AG04449 (cell line): Measurements from ENCODE around the gene TREH.

Source experiments
- CTCF ChIA-PET: fragments of 350-600 bp; formaldehyde crosslinking; extraction: SDS; loops from one replicate; lab custom pipeline; 2021; ENCODE audit warnings: antibody characterized with exemption; lab: Yijun Ruan, JAX
- POLR2A ChIA-PET: fragments of 400-600, 350-600 bp; formaldehyde crosslinking; extraction: SDS; loops from one replicate; lab custom pipeline; 2020; ENCODE audit warnings: antibody characterized with exemption, inconsistent platforms; lab: Yijun Ruan, JAX
- DNase-seq: peaks from one replicate; pipeline ENCODE4 v3.0.0-alpha.2; 2010; ENCODE audit warnings: low read depth, low spot score
- H3K4me3 ChIP-seq: 2 replicates; pipeline ENCODE4 v1.5.1; 2011; ENCODE audit warnings: low read depth, mild to moderate bottlenecking, control low read depth, low read length
- TF ChIP-seq, protein P1 (sequence below): IDR thresholded peaks from one replicate; pipeline ENCODE4 v1.5.1; 2011; ENCODE audit warnings: mild to moderate bottlenecking, moderate library complexity, low read length, control low read depth, inconsistent platforms; ENCODE audit not compliant: insufficient read depth; ENCODE audit errors: missing control alignments

The TREH gene

DNA sequence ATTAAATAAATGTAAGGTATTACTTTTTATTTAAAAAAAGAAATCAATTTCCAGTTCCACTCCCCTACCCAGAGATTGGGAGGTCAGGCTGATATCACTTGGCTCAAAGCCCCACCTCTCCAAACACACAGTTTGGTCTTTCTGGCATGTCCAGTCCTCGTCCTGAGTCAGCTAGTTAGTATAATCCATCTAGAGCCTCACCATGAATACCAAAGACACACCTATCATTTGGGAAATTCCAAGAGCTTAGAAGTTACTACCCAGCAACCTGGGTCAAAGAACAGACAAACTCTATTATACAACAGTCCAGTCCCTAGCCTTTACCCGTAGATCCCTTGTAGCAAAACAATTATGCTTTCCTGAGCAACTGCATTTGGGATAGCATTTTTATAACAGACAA lies 9.4 kb downstream of the TREH start:
- TF ChIP-seq, protein P1, sequence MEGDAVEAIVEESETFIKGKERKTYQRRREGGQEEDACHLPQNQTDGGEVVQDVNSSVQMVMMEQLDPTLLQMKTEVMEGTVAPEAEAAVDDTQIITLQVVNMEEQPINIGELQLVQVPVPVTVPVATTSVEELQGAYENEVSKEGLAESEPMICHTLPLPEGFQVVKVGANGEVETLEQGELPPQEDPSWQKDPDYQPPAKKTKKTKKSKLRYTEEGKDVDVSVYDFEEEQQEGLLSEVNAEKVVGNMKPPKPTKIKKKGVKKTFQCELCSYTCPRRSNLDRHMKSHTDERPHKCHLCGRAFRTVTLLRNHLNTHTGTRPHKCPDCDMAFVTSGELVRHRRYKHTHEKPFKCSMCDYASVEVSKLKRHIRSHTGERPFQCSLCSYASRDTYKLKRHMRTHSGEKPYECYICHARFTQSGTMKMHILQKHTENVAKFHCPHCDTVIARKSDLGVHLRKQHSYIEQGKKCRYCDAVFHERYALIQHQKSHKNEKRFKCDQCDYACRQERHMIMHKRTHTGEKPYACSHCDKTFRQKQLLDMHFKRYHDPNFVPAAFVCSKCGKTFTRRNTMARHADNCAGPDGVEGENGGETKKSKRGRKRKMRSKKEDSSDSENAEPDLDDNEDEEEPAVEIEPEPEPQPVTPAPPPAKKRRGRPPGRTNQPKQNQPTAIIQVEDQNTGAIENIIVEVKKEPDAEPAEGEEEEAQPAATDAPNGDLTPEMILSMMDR: no peak
- no peak for DNase-seq
- ChIA-PET CTCF (interaction anchor here (1.0 to 4.1 kb wide), 7 partner anchors 10 to 286 kb away, joined by 3 to 22 read pairs (median 5); partner anchors contain the start of gene UPK2), POLR2A (no interaction called here)
- no peak overlapping the region for H3K4me3 ChIP-seq

DNA sequence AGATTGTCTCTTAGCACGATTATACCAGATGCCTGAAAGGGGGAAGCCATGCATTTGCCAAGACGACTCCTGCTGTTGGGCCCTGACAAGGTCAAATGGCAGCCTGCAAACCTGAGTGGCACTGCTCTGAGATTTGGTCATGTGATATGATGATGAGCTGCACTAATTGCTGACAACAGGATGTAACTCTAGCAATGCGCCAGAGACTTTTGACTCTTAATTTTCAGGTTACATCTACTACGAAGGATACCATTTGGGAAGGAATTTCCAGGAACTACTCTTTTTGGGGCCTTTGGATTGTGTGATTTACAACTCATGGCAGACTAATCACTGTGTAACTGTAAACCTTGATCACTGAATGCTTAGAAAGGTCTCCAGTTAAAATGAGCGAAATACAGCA lies 13.1 kb downstream of the TREH start:
- no peak for DNase-seq
- TF ChIP-seq, protein P1: no peak
- CTCF ChIA-PET: interaction anchor here (1.3 to 2.0 kb wide), 4 partner anchors 8 to 59 kb away, joined by 3 to 12 read pairs (median 5); partner anchors contain the start of gene PHLDB1
- no peak overlapping the region for H3K4me3 ChIP-seq
- POLR2A ChIA-PET: interaction anchor here (0.7 kb wide), 1 partner anchor 168 kb away, joined by 3 read pairs; no protein-coding TSS in a partner anchor

DNA sequence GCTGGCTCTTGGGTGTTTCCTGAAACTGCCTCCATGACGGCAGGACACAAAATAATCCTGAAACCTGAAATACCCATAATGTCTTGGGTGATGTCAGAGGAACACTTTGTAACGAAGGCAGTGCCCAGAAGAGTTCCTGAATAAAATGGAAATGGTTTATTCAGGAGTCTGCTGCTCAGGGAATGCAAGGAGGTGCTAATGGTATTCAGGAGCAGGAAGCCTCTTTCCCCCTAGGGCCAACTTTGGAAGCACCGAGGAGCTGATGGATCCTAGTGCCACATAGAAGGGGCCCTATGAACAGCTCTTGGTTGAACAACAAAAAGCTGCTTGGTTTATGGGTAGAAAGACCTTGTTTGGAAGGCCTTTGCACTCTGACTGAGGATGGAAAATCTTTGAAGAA lies 15.5 kb downstream of the TREH start:
- POLR2A ChIA-PET: no interaction called here
- no peak overlapping the region for H3K4me3 ChIP-seq
- CTCF ChIA-PET: interaction anchor here (1.1 to 8.6 kb wide), 4 partner anchors 9 to 292 kb away, joined by 3 to 75 read pairs (median 5); partner anchors contain the start of gene UPK2
- TF ChIP-seq, protein P1: no peak
- no peak for DNase-seq

DNA sequence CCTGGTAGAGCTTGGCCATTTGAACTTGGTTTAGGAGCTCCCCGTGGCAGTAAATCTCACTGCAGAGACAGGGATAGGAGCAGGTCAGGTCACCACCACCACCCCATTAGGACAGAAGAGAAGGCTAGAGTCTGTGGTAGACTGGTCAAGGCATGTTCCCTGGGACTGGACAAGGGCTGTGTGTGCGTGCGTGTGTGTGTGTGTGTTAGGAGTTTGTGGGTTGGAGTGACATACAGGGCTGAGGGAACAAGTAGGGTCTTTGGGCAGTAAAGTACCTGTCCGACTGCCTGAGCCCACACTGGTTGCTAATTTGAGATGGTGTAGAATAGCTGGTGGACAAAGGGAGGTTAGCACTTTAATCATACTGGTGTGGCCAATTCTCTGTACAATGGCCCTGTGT lies 16.1 kb downstream of the TREH start:
- no peak overlapping the region for H3K4me3 ChIP-seq
- POLR2A ChIA-PET: interaction anchor here (0.8 kb wide), 1 partner anchor 55 kb away, joined by 5 read pairs; no protein-coding TSS in a partner anchor
- TF ChIP-seq, protein P1: no peak
- DNase-seq: no peak
- CTCF ChIA-PET: interaction anchor here (1.1 to 8.6 kb wide), 5 partner anchors 9 to 292 kb away, joined by 3 to 75 read pairs (median 5); partner anchors contain the start of gene UPK2

DNA sequence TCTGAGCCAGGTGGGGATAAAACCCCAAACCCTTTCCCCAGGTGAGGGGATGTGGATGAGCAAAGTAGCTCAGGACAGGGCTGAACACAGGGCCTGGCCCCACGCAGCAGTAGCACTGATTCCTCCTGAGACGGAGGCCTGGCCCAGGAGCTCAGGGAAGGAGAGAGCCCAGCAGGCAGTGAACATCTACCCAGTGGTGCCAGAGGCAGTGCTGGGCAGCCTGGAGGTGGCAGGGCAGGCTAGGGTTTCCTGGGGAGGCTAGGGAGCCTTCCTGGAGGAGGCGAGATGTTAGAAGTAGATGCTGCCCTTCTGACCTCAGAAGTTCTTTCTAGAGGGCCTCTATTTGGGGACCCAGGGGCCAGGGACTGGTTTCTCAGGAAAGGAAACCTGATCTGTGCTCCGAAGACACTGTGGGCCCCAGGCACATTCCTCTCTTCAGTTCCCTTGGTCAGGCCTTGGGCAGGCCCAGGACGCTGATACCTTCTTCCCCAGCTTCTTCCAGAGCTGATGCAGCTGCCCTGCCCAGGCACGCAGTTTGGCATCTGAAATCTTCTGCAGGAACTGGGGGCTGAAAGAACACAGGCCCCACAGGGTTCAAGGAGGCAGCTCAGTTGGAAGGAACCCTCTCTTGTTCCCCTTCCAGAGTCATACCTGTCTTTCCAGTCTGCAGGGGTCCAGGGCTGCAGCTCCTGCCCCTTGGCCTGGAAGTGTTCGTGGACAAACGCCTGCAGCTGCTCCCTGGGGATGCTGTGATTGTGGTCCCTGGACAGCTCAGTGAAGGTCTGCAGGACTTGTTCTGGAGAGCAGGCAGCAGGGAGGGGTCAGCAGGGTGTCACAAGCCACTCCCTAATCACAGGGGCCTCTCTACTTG lies 16.8 kb downstream of the TREH start:
- POLR2A ChIA-PET: interaction anchor here (0.6 to 0.8 kb wide), 2 partner anchors 54 to 273 kb away, joined by 3 to 5 read pairs; no protein-coding TSS in a partner anchor

More for the DNA sequence above, 16.8 kb downstream of the TREH start:
- CTCF ChIA-PET: interaction anchor here (0.7 to 8.6 kb wide), 8 partner anchors 10 to 293 kb away, joined by 3 to 75 read pairs (median 4); partner anchors contain the start of gene UPK2
- no peak for DNase-seq
- no peak overlapping the region for H3K4me3 ChIP-seq
- TF ChIP-seq, protein P1: no peak
